Muscle layer of duodenum (tissue), 2 donors: ENCODE measurements around the gene CHRM1.
"Not testable (repeated sequence)": the region's sequence is repeated elsewhere in the genome, so short reads cannot be mapped to it uniquely, and the experiment has no call there.

Source experiments
- H3K27ac ChIP-seq: one replicate; pipeline ENCODE4 v1.7.0; 2013; ENCODE audit warnings: mild to moderate bottlenecking, low read length
- H3K27me3 ChIP-seq: one replicate; pipeline ENCODE4 v1.7.0; 2013; ENCODE audit warnings: low read depth, mild to moderate bottlenecking, control low read depth, low read length
- H3K36me3 ChIP-seq, 2 donors: one replicate each; pipeline ENCODE4 v1.7.0; 2013; ENCODE audit warnings: low read length in 2 of 2, control low read depth in 1 of 2, mild to moderate bottlenecking in 1 of 2; ENCODE audit not compliant: insufficient read depth in 2 of 2, control insufficient read depth in 1 of 2
- H3K4me1 ChIP-seq, 2 donors: one replicate each; pipeline ENCODE4 v1.7.0; 2013; ENCODE audit warnings: low read length in 2 of 2, mild to moderate bottlenecking in 2 of 2, control low read depth in 1 of 2, moderate library complexity in 1 of 2; ENCODE audit not compliant: insufficient read depth in 2 of 2, control insufficient read depth in 1 of 2
- H3K4me3 ChIP-seq, 2 donors: one replicate each; pipeline ENCODE4 v1.7.0; 2013; ENCODE audit warnings: low read length in 2 of 2, low read depth in 1 of 2, mild to moderate bottlenecking in 1 of 2
- H3K9me3 ChIP-seq, 2 donors: one replicate each; pipeline ENCODE4 v1.7.0; 2013; ENCODE audit warnings: low read length in 2 of 2, control low read depth in 1 of 2, mild to moderate bottlenecking in 1 of 2; ENCODE audit not compliant: control insufficient read depth in 1 of 2
- donor health status: healthy.

CHRM1 gene

GRCh38 chr11:62937528-62937927 lies 16.4 kb upstream of the CHRM1 start:
- H3K27ac ChIP-seq, result not testable (repeated sequence)

GRCh38 chr11:62934496-62934785 lies 13.3 kb upstream of the CHRM1 start:
- no peak overlapping the region for H3K4me3 ChIP-seq
- no peaks in the 10 kb centered on the region for H3K9me3 ChIP-seq

More at GRCh38 chr11:62937528-62937927, 16.4 kb upstream of the CHRM1 start:
- H3K36me3 ChIP-seq, H3K27me3 ChIP-seq, H3K4me3 ChIP-seq, H3K4me1 ChIP-seq, H3K9me3 ChIP-seq: not testable (repeated sequence)

GRCh38 chr11:62933750-62934495 lies 12.8 kb upstream of the CHRM1 start:
- H3K36me3 ChIP-seq, result no peaks in the 10 kb centered on the region
- H3K9me3 ChIP-seq, result no peaks in the 10 kb centered on the region
- H3K4me3 ChIP-seq, result no peak overlapping the region
- no peaks in the 10 kb centered on the region for H3K27me3 ChIP-seq
- H3K27ac ChIP-seq, result no peak overlapping the region
- H3K4me1 ChIP-seq, result peaks cover 0 to 4% of the 10 kb centered on the region in 2 donors

More at GRCh38 chr11:62934496-62934785, 13.3 kb upstream of the CHRM1 start:
- Histone ChIP-seq H3K27me3 (no peaks in the 10 kb centered on the region), H3K4me1 (peaks cover 0 to 4% of the 10 kb centered on the region in 2 donors), H3K27ac (no peak overlapping the region), H3K36me3 (no peaks in the 10 kb centered on the region)

- Histone ChIP-seq H3K4me1 (peaks cover 0 to 4% of the 10 kb centered on the region in 2 donors), H3K4me3 (no peak overlapping the region), H3K9me3 (no peaks in the 10 kb centered on the region), H3K27me3 (no peaks in the 10 kb centered on the region), H3K36me3 (no peaks in the 10 kb centered on the region), H3K27ac (no peak overlapping the region)
These were observed 12.1 kb upstream of the CHRM1 start for GRCh38 chr11:62933285-62933684.

GRCh38 chr11:62931499-62932278 lies 10.5 kb upstream of the CHRM1 start:
- H3K27me3 ChIP-seq, result peaks cover 12% of the 10 kb centered on the region
- no peaks in the 10 kb centered on the region for H3K9me3 ChIP-seq
- no peak overlapping the region for H3K27ac ChIP-seq
- no peak overlapping the region for H3K4me3 ChIP-seq
- H3K36me3 ChIP-seq, result no peaks in the 10 kb centered on the region
- H3K4me1 ChIP-seq, result peaks cover 0 to 6% of the 10 kb centered on the region in 2 donors

GRCh38 chr11:62930666-62931065 lies 9.5 kb upstream of the CHRM1 start:
- Histone ChIP-seq H3K36me3 (no peaks in the 10 kb centered on the region), H3K9me3 (no peaks in the 10 kb centered on the region), H3K27ac (no peak overlapping the region), H3K4me3 (no peak overlapping the region), H3K27me3 (peaks cover 22% of the 10 kb centered on the region), H3K4me1 (peaks cover 0 to 14% of the 10 kb centered on the region in 2 donors)

GRCh38 chr11:62930157-62930556 lies 9.0 kb upstream of the CHRM1 start:
- Histone ChIP-seq H3K9me3 (no peaks in the 10 kb centered on the region), H3K36me3 (no peaks in the 10 kb centered on the region), H3K27me3 (peaks cover 27% of the 10 kb centered on the region), H3K4me3 (no peak overlapping the region), H3K27ac (no peak overlapping the region), H3K4me1 (peaks cover 0 to 17% of the 10 kb centered on the region in 2 donors)

GRCh38 chr11:62928011-62928410 lies 6.8 kb upstream of the CHRM1 start:
- no peaks in the 10 kb centered on the region for H3K9me3 ChIP-seq
- H3K27me3 ChIP-seq, result peaks cover 30% of the 10 kb centered on the region
- H3K27ac ChIP-seq, result no peak overlapping the region
- no peak overlapping the region for H3K4me3 ChIP-seq
- H3K36me3 ChIP-seq, result no peaks in the 10 kb centered on the region
- H3K4me1 ChIP-seq, result peaks cover 0 to 28% of the 10 kb centered on the region in 2 donors

GRCh38 chr11:62926680-62927455 lies 5.7 kb upstream of the CHRM1 start:
- Histone ChIP-seq H3K4me3 (peak overlapping the region in 1 of 2 donors; percentile 53), H3K9me3 (no peaks in the 10 kb centered on the region), H3K36me3 (no peaks in the 10 kb centered on the region), H3K4me1 (peaks cover 0 to 31% of the 10 kb centered on the region in 2 donors), H3K27me3 (peaks cover 42% of the 10 kb centered on the region), H3K27ac (no peak overlapping the region)

- Histone ChIP-seq H3K4me1 (peaks cover 0 to 37% of the 10 kb centered on the region in 2 donors), H3K4me3 (peak overlapping the region in 1 of 2 donors; percentile 53), H3K27ac (no peak overlapping the region), H3K27me3 (peaks cover 43% of the 10 kb centered on the region), H3K36me3 (no peaks in the 10 kb centered on the region), H3K9me3 (no peaks in the 10 kb centered on the region)
These were observed 4.8 kb upstream of the CHRM1 start for GRCh38 chr11:62925745-62926679.
